Fibroblast of mammary gland (primary cell): Measurements from ENCODE around the gene SESN1.
A peak's percentile ranks its signal among the peaks of the same experiment; 100 is the strongest.

ENCODE experiments used
- DNase-seq: peaks from one replicate; pipeline ENCODE4 v3.0.0-alpha.2; 2010; ENCODE audit warnings: low read depth
- H3K4me3 ChIP-seq: 2 replicates; pipeline ENCODE4 v1.5.1; 2011; ENCODE audit warnings: low read depth, mild to moderate bottlenecking, low read length, moderate library complexity; ENCODE audit not compliant: control insufficient read depth
- CTCF ChIP-seq: conservative IDR thresholded peaks from 2 replicates; pipeline ENCODE4 v1.5.1; 2011; ENCODE audit warnings: low read depth, low read length, inconsistent platforms; ENCODE audit not compliant: control insufficient read depth, insufficient read depth

SESN1 gene

DNA sequence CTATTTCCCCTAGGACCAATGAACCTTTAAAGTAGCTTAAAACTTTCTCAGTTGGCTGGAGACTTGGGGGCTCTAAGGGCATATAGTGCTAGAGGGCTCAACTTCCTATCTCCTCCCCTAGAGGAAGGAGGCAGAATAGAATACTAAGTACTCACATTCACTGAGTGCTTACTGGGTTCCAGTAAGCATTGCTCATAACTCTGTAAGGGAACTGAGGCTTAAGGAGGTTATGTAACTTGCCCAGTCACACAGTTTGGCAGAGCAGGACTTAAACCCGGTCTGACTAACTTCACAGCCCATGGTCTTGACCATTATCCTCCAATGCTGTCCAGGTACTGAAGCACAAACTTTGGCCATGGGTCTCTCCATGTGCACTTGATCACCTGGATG lies 12.5 kb downstream of the SESN1 start:
- peak; percentile 81 for DNase-seq
- H3K4me3 ChIP-seq: no peak overlapping the region
- peak; percentile 23 for TF ChIP-seq CTCF

GRCh38 chr6:109081516-109082187 lies 13.0 kb downstream of the SESN1 start:
- H3K4me3 ChIP-seq: no peak overlapping the region
- TF ChIP-seq CTCF: no peak
- no peak for DNase-seq

GRCh38 chr6:109081026-109081425 lies 13.6 kb downstream of the SESN1 start:
- DNase-seq: no peak
- H3K4me3 ChIP-seq: no peak overlapping the region
- TF ChIP-seq CTCF: no peak

DNA sequence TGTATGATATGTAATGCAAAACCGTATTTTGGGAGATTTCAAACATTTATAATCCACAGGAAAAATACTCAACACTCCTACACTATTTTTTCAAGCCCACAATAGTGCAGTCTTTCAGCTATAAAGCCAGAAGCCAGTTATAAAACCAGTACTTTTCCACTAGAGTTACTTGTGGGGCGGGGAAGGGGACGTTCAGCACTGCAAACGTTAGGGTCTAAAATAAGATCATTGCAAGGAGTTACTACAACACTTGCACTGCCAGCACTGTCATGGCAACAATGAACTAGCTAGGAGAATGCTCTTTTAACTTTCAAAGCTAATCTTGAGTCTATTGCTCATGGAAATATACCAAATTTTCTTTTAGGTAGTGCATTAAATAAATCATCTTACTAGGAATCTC lies 14.7 kb downstream of the SESN1 start:
- TF ChIP-seq CTCF: no peak

GRCh38 chr6:109076377-109076776 lies 18.3 kb downstream of the SESN1 start:
- TF ChIP-seq CTCF: no peak
- no peak for DNase-seq
- H3K4me3 ChIP-seq: no peak overlapping the region

More for the DNA sequence above, 14.7 kb downstream of the SESN1 start:
- DNase-seq: no peak
- H3K4me3 ChIP-seq: no peak overlapping the region

GRCh38 chr6:109075934-109076333 lies 18.7 kb downstream of the SESN1 start:
- H3K4me3 ChIP-seq: no peak overlapping the region
- no peak for TF ChIP-seq CTCF
- peak; percentile 74 for DNase-seq

DNA sequence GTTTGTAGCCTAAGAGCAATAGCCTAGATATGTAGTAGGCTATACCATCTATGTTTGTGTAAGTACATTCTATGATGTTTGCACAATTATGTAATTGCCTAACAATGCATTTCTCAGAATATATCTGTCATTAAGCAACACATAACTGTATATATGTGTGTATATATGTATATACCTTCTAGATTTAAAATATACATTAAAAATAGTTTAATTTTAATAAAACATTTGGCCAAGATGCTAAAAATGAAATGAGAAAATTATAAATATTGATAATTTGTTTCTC lies 20.6 kb downstream of the SESN1 start:
- TF ChIP-seq CTCF: no peak
- no peak for DNase-seq
- H3K4me3 ChIP-seq: no peak overlapping the region
